Effector CD8-positive, alpha-beta T cell (primary cell): Measurements from ENCODE around the gene MYH9.
A peak's percentile ranks its signal among the peaks of the same experiment; 100 is the strongest.
"Not testable (repeated sequence)": the region's sequence is repeated elsewhere in the genome, so short reads cannot be mapped to it uniquely, and the experiment has no call there.

Source experiments
- DNase-seq: peaks from one replicate; lab custom pipeline; 2025; lab: John Stamatoyannopoulos, UW

The MYH9 gene

DNA sequence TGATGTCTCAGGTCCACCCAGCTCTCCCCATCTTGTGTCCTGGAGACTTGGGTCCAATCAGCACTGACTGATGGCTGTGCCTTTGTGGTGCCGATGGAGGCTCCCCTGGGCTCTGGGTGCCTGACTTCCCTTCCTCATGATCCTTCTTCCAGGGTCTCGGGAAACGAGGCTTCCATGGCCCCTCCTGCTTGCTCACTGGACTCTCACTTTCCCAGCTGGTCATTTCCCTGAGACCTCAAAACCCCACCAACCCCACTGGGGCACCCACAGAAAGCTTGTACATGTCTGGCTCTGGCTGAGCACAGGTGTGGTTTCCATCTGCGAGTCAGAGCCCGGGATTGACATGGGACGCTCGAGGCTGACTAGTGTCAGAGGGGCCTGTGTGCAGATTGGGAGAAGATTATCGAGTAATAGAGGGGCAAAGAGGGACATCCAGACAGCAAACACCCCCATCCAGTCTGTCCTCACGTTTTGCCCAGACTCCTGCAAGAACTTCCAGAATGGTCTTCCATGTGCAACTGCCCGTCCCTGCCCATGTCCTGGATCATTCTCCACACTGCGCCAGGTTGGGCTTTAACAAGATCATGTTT lies 119.8 kb downstream of the MYH9 start:
- DNase-seq = no peak

DNA sequence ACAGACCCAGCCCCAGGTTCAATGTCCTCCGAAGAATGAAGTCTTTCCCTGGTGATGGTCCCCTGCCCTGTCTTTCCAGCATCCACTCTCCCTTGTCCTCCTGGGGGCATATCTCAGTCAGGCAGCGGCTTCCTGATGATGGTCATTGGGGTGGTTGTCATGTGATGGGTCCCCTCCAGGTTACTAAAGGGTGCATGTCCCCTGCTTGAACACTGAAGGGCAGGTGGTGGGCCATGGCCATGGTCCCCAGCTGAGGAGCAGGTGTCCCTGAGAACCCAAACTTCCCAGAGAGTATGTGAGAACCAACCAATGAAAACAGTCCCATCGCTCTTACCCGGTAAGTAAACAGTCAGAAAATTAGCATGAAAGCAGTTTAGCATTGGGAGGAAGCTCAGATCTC lies 120.7 kb downstream of the MYH9 start:
- no peak for DNase-seq

DNA sequence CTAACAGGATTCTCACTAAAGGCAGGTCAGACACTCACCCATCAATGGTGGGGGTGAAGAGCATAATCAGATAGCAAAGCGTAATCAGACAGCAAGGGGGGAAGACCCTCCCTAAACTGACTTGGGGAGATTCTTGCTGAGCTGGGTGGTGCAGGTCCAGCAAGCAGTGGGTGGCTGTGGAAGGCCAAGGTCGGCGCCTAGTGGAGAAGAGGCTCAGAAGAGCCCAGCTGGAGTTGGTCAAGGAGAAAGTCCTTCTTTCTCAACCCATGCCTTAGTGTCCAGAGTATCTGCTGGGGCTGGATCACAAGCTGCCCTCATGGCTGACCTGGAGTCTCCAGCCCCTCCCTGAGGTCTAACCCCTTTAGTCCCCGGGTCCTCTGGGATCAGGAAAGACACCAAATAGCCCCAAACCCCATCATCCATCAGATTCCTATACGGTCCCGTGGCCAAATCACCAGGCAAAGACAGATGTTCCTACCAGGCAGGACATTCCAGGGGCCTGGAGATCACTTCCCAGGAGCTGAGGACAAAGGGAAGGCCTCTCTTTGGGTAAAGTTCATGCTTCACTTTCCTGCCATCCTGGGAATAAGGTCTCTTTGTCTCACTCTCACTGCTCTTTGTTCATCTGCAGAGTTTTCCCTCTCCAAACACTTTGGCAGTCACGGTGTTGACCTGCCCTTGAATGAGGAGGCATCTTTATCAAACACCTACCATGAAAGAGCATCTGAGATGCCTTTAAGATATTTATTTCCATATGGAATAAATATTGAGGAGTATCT lies 123.7 kb downstream of the MYH9 start:
- not testable (repeated sequence) for DNase-seq

DNA sequence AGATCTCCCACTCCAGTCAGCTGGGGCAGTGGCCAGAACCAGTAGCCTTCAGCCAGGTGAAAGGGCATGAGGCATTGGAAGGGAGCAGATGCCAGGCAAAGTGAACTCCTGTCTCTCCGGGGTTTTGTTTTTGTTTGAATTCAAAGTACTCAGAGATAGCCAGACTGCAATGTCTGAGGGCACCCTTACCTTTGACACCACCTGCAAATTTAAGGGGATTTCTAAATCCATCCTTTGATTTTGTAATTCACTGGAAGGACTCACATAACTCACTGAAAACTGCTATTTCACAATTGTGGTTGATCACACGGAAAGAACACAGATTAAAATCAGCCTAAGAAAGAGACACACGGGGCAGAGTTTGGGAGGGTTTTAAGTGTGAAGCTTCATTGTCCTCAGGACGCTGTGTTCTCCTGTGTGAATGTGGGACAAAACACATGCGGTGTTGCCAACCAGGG lies 124.5 kb downstream of the MYH9 start:
- not testable (repeated sequence) for DNase-seq

DNA sequence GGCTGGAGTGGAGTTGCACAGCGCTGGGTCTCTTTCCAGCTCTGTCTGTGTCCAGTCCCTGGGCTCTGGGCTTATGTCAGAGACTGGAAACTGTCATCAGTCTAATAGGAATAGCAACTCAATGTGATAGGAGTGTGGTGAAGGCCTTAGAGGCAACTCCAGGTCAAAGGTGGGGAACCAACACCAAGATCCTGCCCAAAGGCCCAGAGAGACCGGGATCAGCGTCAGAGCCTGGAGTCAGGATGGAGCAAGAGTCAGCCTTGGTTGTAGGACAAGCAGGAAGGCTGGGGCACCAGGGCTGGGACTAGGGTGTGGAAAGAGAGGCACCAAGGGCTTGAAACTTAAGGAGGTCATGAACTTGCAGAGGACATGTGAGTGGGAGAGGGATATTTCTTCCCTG lies 125.5 kb downstream of the MYH9 start:
- not testable (repeated sequence) for DNase-seq

DNA sequence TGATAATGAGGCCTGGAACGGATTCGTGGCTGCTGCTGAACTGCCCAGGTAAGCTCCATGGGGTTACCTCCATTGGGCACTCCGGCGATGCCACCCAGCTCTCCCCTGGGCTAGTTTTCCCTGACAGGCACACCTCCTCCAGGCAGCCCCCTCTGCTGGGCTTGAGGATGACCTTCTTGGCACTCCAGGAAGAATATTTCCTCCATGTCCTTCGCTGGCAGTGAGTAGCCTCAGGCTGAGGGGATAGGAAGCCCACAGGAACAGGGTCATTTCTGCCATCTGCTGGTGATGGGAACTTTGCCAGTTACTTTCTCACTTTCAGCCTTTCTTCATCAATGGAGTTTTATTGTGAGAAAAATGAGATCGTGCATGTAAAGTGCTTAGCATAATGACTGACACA lies 126.1 kb downstream of the MYH9 start:
- DNase-seq = not testable (repeated sequence)

DNA sequence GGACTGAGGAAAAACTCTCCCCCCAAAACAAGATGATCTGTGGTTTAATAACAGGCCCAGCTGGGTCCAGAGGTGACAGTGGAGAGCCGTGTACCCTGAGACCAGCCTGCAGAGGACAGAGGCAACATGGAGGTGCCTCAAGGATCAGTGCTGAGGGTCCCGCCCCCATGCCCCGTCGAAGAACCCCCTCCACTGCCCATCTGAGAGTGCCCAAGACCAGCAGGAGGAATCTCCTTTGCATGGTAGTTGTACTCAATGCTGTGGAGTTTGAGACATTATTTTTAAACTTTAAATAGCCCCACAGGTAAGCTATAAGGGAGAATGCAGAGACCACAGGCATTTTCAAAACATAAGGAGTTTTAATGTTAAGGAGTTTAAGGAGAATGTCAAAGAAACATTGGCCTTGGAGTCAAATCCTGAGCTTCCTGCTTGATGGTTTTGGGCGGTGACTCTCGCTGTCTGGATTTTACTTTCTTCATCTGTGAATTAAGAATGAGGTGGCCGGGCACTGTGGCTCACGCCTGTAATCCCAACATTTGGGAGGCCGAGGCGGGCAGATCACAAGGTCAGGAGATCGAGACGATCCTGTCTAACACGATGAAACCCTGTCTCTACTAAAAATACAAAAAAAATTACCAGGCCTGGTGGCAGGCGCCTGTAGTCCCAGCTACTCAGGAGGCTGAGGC lies 128.0 kb downstream of the MYH9 start:
- DNase-seq = no peak

DNA sequence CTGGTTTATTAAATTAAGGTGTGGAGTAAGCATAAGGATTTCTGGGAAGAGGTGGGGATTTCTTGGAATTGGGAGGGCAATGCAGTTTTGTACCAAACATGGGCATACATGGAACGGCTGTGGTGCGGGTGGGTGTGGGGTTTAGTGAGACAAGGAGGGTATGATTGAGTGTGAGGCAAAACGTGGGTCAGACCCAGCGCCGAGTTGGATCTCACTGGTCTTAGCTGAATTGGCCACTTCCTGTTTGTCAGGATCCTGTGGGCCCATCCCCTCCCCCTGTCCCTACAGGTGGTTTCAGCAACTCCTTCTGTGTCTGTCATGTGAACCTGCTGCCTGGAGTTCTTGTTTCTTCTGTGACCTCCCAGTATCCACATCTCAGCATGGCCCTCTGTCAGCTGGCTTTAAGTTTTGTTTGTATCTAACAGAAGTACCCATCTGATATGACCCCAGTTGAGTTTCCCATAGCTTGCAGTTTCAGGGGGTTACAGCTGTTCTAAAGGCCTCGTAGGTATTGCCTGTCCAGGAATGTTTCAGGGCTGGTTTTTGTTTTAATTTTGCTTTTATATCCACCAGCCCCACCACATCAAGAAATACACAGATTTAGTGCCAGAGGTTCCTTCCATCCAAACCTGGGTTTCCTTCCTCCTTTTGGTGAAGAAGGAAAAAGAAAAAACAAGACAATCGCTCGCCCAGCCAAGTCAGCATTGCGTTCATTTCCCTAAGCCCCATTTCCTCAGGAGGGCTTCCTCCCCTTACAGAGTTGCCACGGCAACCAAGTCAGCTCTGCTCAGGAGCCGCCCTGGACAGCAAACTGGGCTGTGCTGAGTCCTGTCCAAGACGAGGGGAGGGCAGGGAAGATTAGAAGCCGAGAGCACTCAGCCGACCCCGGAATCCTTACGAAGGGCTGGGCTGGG lies 128.8 kb downstream of the MYH9 start:
- no peak for DNase-seq

DNA sequence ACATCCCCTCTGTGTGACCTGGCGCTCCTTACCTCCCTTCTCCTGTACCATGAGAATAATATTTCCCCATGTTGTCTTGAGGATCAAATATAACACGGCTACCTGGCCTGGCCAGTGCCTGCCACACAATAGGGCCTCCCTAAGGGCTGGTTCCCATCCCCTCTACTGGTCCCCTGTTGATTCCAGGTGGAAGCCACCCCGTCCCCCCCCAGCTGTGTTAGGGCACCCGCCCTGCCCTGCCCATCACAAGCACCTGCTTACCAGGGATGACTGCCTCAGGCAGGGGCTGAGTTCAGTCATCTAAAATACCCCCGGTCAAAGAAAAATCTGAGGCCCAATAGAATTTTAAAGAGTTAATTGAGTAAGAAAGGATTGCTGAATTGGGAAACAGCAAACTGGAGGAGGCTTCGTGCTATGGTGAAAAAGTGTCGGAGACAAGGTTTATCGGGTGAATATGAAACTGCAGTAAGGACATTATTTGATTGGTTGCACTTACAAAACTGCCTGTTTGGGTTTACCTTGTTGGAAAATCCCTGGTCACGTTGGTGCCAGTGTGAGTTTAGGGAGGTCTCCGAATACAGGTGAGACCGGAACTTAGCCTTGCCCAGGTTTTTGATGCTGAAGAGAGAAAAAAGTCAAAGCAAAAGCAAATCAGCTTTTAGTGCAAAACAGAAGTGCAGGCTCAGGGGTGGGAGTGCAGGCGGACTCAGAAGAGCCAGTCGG lies 129.7 kb downstream of the MYH9 start:
- no peak for DNase-seq

DNA sequence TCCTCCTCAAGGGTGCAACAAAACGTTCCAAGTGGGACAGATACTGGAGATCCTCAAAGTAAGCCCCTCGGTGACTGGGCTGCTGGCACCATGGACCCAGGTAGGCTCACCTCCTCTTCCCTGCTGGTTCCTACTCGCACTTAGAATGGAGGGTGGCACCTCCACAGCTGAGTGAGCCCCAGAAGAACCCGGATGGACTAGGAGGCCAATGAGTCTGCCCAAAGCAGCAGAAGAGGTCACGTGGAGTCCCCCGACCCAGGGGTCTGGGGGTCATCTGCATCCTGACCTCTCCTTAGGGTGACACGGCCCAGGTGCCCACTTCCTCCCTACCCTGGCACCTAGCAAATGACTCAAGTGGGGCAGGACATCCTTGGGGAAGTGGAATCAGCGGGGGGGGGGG lies 130.5 kb downstream of the MYH9 start:
- DNase-seq = no peak

DNA sequence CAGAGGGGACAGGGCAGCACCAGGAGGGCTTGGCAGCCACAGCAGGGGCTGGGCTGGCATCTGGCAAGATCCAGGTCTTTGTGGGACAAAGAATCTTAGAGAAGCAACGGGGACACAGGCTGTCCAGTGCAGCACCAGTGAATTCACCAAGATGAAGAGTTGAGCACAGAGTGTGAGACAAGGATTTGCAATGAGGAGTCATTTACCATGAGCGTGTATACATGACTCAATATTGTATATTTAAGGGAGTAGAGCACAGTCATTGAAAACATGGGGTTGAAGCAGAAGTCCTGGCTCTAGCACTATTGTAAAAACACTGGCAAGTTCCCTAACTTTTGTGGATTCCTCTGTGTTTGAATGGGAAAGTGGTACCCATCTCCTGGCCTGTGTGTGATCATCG lies 131.3 kb downstream of the MYH9 start:
- no peak for DNase-seq

DNA sequence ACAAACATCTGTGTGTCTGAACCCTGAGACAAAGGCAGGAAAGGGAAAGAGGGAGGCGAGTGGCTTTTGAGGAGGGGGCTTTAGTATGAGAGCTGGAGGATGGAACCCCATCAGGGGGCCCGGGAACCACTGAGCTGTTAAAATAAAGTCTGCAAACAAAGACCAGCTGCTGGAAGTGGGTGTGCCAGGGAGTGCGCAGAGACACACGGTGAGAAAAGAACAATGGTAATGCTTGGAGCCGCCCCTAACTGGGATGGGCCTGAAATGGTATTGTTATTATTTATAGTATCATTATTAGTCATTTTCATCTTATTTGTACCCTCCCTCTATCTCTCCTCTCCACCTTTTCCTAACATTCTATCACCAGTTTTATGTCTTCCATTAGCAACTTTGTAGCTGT lies 132.2 kb downstream of the MYH9 start:
- DNase-seq = not testable (repeated sequence)

DNA sequence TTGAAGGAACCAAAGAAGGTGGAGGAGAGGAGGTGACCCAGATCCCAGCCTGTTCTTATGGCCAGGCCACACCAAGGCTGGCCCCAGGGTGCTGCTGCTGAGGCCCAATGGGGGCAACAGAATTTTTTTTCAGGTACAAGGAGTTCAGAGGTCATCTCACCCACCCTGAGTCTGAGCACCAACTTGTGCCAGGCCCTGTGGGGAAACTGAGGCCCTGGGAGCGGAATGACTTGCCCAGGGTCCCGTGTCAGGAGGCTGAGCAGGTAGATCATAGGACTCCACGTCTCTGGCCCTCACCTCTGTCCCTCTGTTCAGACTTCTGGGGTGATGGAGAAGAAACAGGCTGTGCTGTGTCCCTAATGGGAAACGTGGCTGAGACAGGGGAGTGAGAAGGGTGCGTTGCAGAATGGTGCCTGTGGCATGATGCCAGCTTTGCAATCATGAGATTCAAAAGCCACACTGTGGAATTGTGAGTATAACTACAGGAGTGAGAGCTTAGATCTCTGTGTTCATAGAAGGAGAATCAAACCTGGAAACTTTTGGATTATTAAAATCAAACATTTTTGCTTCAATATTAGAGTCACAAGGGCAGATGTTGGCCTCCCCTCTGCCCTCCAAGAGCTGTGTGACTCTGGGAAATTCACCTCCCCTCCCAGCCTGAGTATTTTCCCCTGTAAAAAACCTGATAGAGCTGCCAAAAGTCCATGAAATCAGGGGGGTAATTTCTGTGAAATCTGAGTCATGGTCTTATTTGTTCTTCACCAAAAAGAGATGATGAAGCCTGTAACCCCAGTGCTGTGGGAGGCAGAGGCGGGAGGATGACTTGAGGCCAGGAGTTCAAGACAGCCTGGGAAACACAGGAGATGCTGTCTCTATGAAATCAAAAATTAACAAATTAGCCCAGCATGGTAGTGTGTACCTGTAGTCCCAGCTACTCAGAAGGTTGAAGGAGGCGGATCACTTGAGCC lies 134.0 kb downstream of the MYH9 start:
- no peak for DNase-seq

DNA sequence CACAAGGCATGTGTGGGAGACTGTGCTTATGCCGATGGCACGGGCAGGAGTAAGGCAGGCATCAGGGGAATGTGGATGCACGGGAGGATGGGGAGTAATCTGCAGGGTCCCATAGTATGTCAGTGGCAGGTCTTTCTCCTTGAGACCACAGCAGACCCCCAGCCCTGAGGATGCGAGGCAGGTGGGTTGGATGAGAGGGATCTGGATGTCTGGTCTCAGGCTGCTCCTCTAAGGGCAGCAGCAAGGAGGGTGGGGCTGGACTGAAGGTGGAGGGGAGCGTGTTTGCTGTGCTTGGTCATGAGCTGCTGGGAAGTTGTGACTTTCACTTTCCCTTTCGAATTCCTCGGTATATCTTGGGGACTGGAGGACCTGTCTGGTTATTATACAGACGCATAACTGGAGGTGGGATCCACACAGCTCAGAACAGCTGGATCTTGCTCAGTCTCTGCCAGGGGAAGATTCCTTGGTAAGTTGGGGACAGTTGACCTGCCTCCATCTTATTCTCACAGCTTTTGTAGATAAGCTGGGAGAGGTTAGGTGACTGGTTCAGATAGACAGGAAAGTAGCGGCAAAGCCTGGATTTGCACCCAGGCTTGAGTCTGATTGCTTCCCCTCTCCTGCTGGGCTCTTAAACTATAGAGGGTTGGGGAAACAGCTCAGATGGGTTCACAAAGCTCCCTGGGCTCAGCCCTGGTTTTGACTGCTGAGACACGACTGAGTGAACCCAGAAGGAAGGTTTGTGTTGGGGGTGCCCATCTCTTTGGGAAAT lies 134.8 kb downstream of the MYH9 start, which contains the start of gene APOL1:
TSS of gene APOL1 (plus strand) at position 380 of the 769 bp plus-strand sequence. CDS start 1,823 bp downstream, outside the sequence.
- DNase-seq = peak; percentile 4

DNA sequence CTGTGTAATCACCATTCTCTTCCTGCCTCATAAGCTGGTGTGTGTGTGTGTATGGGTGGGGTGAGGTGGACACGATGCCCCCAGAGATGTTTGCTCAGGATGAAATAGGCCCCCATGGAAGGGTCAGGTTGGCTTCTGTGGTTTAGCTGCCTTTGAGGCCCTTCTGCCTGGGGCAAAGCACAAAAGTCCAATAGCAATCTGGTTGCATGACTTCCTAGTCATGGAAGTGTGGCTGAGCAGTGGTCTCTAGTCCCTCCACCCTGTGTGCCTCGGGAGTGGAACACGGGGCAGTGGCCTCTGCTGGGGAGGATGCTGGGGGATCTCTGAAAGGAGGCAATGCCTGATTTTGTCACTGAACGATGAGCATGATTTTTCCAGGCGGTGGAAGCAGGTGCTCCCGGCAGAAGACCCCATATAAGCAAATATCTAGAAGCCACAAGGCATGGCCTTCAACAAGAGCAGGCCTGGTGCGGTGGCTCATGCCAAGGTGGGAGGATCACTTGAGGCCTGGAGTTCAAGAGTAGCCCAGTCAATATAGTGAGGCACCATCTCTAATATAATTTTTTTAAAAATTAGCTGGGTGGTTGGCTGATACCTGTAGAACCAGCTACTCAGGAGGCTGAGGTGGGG lies 135.7 kb downstream of the MYH9 start:
- DNase-seq = not testable (repeated sequence)

DNA sequence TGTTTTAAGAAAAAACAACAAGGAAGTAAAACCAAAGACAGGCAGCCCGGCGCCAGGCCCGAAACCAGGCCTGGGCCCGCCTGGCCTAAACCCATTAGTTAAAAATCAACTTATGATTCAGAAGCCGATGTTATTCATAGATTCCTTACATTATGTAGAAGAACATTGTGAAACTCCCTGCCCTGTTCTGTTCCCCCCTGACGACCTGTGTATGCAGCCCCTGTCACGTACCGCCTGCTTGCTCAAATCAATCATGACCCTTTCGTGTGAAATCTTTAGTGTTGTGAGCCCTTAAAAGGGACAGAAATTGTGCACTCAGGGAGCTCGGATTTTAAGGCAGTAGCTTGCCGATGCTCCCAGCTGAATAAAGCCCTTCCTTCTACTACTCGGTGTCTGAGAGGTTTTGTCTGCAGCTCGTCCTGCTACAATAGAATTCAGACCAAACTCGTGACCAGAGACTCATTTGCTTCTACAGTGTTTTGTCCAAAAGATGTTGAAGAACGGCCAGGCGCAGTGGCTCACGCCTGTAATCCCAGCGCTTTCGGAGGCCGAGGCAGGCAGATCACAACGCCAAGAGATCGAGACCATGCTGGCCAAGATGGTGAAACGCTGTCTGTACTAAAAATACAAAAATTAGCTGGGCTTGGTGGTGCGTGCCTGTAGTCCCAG lies 137.3 kb downstream of the MYH9 start:
- DNase-seq = not testable (repeated sequence)

DNA sequence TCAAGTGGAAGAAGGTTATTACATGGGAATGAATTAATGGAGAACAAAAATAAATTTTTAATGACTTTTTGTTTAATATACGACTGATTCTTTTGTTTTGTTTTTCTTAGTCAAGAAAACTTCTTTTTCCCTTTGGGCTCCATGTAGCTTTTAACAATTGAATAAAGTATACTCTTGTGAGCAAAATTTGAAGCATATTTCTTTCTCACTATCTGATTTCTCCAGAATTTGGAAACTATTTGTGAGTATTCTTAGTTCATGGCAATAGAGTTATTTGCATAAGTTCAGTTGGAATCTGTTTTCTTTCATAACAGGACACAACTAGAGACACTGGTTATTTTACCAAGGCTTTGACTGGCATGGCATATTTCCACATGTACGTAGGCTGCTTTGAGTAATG lies 138.6 kb downstream of the MYH9 start:
- DNase-seq = no peak

DNA sequence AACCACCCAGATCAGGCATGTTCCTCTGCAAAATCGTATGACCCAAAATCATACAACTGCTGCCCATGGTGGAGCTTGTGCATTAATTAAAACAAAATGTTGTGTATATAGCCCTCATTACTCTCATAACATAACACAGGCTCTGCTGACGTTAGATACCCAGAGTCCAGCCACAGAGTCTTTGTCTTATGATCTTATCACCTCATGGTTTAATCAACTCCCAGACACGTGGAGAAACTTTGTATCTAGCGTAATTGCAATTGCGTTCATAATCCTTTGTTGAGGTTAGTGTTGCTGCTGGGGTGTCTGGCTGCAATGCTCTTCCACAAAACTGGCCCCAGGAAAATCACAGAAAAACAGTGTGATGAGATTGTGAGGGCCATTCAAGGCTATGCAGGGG lies 139.8 kb downstream of the MYH9 start:
- DNase-seq = no peak
